Measurements from ENCODE around the gene SLC7A1.

The SLC7A1 gene

GRCh38 chr13:29583073-29583785 lies 12.3 kb downstream of the SLC7A1 start:
- DNase-seq (ENCODE audit: low spot score) = peak; percentile 60

GRCh38 chr13:29582171-29582570 lies 13.3 kb downstream of the SLC7A1 start:
- DNase-seq (ENCODE audit: low spot score) = peak; percentile 90

- no peak for DNase-seq (ENCODE audit: low spot score)
Observed at GRCh38 chr13:29581666-29582065, 13.8 kb downstream of the SLC7A1 start.

GRCh38 chr13:29579094-29579493 lies 16.4 kb downstream of the SLC7A1 start:
- DNase-seq (ENCODE audit: low spot score) = no peak

GRCh38 chr13:29578300-29579085 lies 17.0 kb downstream of the SLC7A1 start:
- DNase-seq (ENCODE audit: low spot score) = peak; percentile 79

- peak; percentile 44 for DNase-seq (ENCODE audit: low spot score)
Observed at GRCh38 chr13:29577136-29578051, 18.1 kb downstream of the SLC7A1 start.

- DNase-seq (ENCODE audit: low spot score) = no peak
Observed at GRCh38 chr13:29576581-29576980, 18.9 kb downstream of the SLC7A1 start.

GRCh38 chr13:29575098-29575497 lies 20.4 kb downstream of the SLC7A1 start:
- DNase-seq (ENCODE audit: low spot score) = no peak

GRCh38 chr13:29573190-29573589 lies 22.3 kb downstream of the SLC7A1 start:
- DNase-seq (ENCODE audit: low spot score) = peak; percentile 47

- no peak for DNase-seq (ENCODE audit: low spot score)
Observed at GRCh38 chr13:29572575-29572974, 22.9 kb downstream of the SLC7A1 start.

- no peak for DNase-seq (ENCODE audit: low spot score)
Observed at GRCh38 chr13:29571876-29572570, 23.5 kb downstream of the SLC7A1 start.

GRCh38 chr13:29570051-29570654 lies 25.3 kb downstream of the SLC7A1 start:
- DNase-seq (ENCODE audit: low spot score) = no peak

- peak; percentile 46 for DNase-seq (ENCODE audit: low spot score)
Observed at GRCh38 chr13:29569253-29570050, 26.0 kb downstream of the SLC7A1 start.

- DNase-seq (ENCODE audit: low spot score) = no peak
Observed at GRCh38 chr13:29568731-29569130, 26.8 kb downstream of the SLC7A1 start.

GRCh38 chr13:29567411-29567810 lies 28.1 kb downstream of the SLC7A1 start:
- DNase-seq (ENCODE audit: low spot score) = no peak

GRCh38 chr13:29566206-29566605 lies 29.3 kb downstream of the SLC7A1 start:
- no peak for DNase-seq (ENCODE audit: low spot score)

GRCh38 chr13:29564818-29565217 lies 30.7 kb downstream of the SLC7A1 start:
- peak; percentile 50 for DNase-seq (ENCODE audit: low spot score)

GRCh38 chr13:29564373-29564772 lies 31.1 kb downstream of the SLC7A1 start:
- no peak for DNase-seq (ENCODE audit: low spot score)

GRCh38 chr13:29563941-29564340 lies 31.5 kb downstream of the SLC7A1 start:
- no peak for DNase-seq (ENCODE audit: low spot score)

GRCh38 chr13:29562786-29563438 lies 32.6 kb downstream of the SLC7A1 start:
- DNase-seq (ENCODE audit: low spot score) = no peak
